Measurements from ENCODE around the gene SDK1. TPM values are rescaled to one million over a fixed set of nuclear protein-coding genes. Genes with fewer than 3 reads are reported as not detected.

Gene SDK1
- total RNA-seq, 1 donor, result 0.36 TPM

GRCh38 chr7:3374239-3374638, 73.2 kb downstream of the SDK1 start:
- Histone ChIP-seq H3K4me3 (ENCODE audit: insufficient read depth, low read length) (no peak overlapping the region), H3K79me2 (ENCODE audit: insufficient read depth, low read length) (no peaks in the 10 kb centered on the region), H3K36me3 (ENCODE audit: insufficient read depth, low read length) (no peaks in the 10 kb centered on the region), H3K9me3 (ENCODE audit: low read depth, low read length) (no peaks in the 10 kb centered on the region), H3K27ac (ENCODE audit: low read depth, low read length) (no peak overlapping the region), H3K4me1 (ENCODE audit: insufficient read depth, low read length) (no peaks in the 10 kb centered on the region), H3K4me2 (ENCODE audit: insufficient read depth, low read length) (no peak overlapping the region), H4K20me1 (ENCODE audit: insufficient read depth, low read length) (no peaks in the 10 kb centered on the region), H3K27me3 (ENCODE audit: insufficient read depth, low read length) (no peaks in the 10 kb centered on the region), H2AFZ (ENCODE audit: low read length) (no peak overlapping the region)
- TF ChIP-seq, protein P1, sequence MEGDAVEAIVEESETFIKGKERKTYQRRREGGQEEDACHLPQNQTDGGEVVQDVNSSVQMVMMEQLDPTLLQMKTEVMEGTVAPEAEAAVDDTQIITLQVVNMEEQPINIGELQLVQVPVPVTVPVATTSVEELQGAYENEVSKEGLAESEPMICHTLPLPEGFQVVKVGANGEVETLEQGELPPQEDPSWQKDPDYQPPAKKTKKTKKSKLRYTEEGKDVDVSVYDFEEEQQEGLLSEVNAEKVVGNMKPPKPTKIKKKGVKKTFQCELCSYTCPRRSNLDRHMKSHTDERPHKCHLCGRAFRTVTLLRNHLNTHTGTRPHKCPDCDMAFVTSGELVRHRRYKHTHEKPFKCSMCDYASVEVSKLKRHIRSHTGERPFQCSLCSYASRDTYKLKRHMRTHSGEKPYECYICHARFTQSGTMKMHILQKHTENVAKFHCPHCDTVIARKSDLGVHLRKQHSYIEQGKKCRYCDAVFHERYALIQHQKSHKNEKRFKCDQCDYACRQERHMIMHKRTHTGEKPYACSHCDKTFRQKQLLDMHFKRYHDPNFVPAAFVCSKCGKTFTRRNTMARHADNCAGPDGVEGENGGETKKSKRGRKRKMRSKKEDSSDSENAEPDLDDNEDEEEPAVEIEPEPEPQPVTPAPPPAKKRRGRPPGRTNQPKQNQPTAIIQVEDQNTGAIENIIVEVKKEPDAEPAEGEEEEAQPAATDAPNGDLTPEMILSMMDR (IDR thresholded peaks at IDR 0.05; ENCODE audit: extremely low read depth, low read depth, low read length), result no peak
- no peak for DNase-seq (ENCODE audit: insufficient read length, low spot score, missing footprints)

GRCh38 chr7:3378390-3379150, 77.5 kb downstream of the SDK1 start:
- H3K4me3 ChIP-seq (ENCODE audit: insufficient read depth, low read length), result no peak overlapping the region
- H3K9me3 ChIP-seq (ENCODE audit: low read depth, low read length), result no peaks in the 10 kb centered on the region
- no peaks in the 10 kb centered on the region for H3K27me3 ChIP-seq (ENCODE audit: insufficient read depth, low read length)
- no peak overlapping the region for H3K4me2 ChIP-seq (ENCODE audit: insufficient read depth, low read length)
- TF ChIP-seq, protein P1 (IDR thresholded peaks at IDR 0.05; ENCODE audit: extremely low read depth, low read depth, low read length), result no peak
- no peaks in the 10 kb centered on the region for H3K36me3 ChIP-seq (ENCODE audit: insufficient read depth, low read length)
- no peaks in the 10 kb centered on the region for H3K79me2 ChIP-seq (ENCODE audit: insufficient read depth, low read length)
- H3K4me1 ChIP-seq (ENCODE audit: insufficient read depth, low read length), result no peaks in the 10 kb centered on the region
- no peak for DNase-seq (ENCODE audit: insufficient read length, low spot score, missing footprints)
- no peak overlapping the region for H3K27ac ChIP-seq (ENCODE audit: low read depth, low read length)
- H4K20me1 ChIP-seq (ENCODE audit: insufficient read depth, low read length), result no peaks in the 10 kb centered on the region
- no peak overlapping the region for H2AFZ ChIP-seq (ENCODE audit: low read length)

- no peak overlapping the region for H3K4me2 ChIP-seq (ENCODE audit: insufficient read depth, low read length)
- no peaks in the 10 kb centered on the region for H3K27me3 ChIP-seq (ENCODE audit: insufficient read depth, low read length)
- TF ChIP-seq, protein P1 (IDR thresholded peaks at IDR 0.05; ENCODE audit: extremely low read depth, low read depth, low read length), result no peak
- H2AFZ ChIP-seq (ENCODE audit: low read length), result no peak overlapping the region
- H3K27ac ChIP-seq (ENCODE audit: low read depth, low read length), result no peak overlapping the region
- no peaks in the 10 kb centered on the region for H4K20me1 ChIP-seq (ENCODE audit: insufficient read depth, low read length)
- no peaks in the 10 kb centered on the region for H3K9me3 ChIP-seq (ENCODE audit: low read depth, low read length)
- no peaks in the 10 kb centered on the region for H3K36me3 ChIP-seq (ENCODE audit: insufficient read depth, low read length)
- no peak for DNase-seq (ENCODE audit: insufficient read length, low spot score, missing footprints)
- H3K4me1 ChIP-seq (ENCODE audit: insufficient read depth, low read length), result no peaks in the 10 kb centered on the region
- H3K4me3 ChIP-seq (ENCODE audit: insufficient read depth, low read length), result no peak overlapping the region
- no peaks in the 10 kb centered on the region for H3K79me2 ChIP-seq (ENCODE audit: insufficient read depth, low read length)
Observed at GRCh38 chr7:3380034-3380433, 79.0 kb downstream of the SDK1 start.

DNA sequence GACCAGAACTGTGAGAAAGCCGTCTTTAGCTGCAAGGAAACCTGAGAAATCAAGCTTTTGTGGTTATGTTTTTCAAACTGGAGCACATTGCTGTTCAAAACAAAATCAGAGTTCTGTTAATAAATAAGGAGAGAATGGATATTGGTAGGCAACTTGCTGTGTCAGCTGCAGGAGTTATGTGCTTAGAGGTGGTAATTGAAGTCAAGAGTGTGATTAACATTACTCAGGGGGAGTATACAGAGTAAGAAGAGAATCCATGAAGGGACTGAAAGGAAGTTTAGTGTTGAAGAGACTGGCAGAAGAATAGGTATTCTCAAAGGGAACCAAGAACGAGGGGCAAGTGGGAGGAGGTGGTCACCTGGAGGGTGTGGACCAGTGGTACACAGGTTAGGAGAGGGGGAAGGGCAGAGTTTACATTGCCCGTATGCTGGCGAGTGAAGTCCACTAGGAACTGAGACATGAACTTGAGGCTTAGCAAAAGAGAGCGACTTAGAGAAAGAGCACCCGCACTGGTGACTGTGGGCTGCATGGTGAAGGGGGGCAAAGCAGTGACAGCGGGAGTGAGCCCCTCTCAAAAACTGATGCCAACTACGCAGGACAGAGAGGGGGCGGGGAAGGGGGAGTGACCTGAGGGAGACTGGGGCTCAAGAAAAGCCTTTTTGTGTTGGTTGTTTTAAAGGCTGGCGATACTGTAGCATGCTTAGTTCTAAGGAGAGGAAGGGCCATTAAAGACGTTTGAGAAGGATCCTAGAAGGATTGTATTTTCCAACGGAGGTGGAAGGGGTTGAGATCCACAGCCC, 80.0 kb downstream of the SDK1 start:
- H2AFZ ChIP-seq (ENCODE audit: low read length), result no peak overlapping the region
- H3K9me3 ChIP-seq (ENCODE audit: low read depth, low read length), result no peaks in the 10 kb centered on the region
- no peak for DNase-seq (ENCODE audit: insufficient read length, low spot score, missing footprints)
- no peaks in the 10 kb centered on the region for H3K4me1 ChIP-seq (ENCODE audit: insufficient read depth, low read length)
- no peaks in the 10 kb centered on the region for H3K36me3 ChIP-seq (ENCODE audit: insufficient read depth, low read length)
- H3K27me3 ChIP-seq (ENCODE audit: insufficient read depth, low read length), result no peaks in the 10 kb centered on the region
- H3K4me2 ChIP-seq (ENCODE audit: insufficient read depth, low read length), result no peak overlapping the region
- H3K79me2 ChIP-seq (ENCODE audit: insufficient read depth, low read length), result no peaks in the 10 kb centered on the region
- no peaks in the 10 kb centered on the region for H4K20me1 ChIP-seq (ENCODE audit: insufficient read depth, low read length)
- H3K27ac ChIP-seq (ENCODE audit: low read depth, low read length), result no peak overlapping the region
- TF ChIP-seq, protein P1 (IDR thresholded peaks at IDR 0.05; ENCODE audit: extremely low read depth, low read depth, low read length), result no peak
- no peak overlapping the region for H3K4me3 ChIP-seq (ENCODE audit: insufficient read depth, low read length)

All from osteoblast (primary cell).